GM21786 (cell line): Measurements from ENCODE around the gene CYTIP.
A peak's percentile ranks its signal among the peaks of the same experiment; 100 is the strongest.

Experiments
- ATAC-seq: cut with Tn5 transposase; IDR thresholded peaks from one replicate; pipeline ENCODE4 v1.9.1; 2021; ENCODE audit not compliant: unreplicated experiment

The CYTIP gene

GRCh38 chr2:157443795-157444640 is at the start of gene CYTIP:
Gene CYTIP, minus strand, starts transcription at chr2:157444089. Its CDS starts 69 bp downstream, at chr2:157444020.
- ATAC-seq, result peak; percentile 44

- ATAC-seq, result peak; percentile 98
Measured at GRCh38 chr2:157492189-157492773, 48.4 kb upstream of the CYTIP start.

- no peak for ATAC-seq
Measured at GRCh38 chr2:157489983-157490382, 46.1 kb upstream of the CYTIP start.

GRCh38 chr2:157488877-157489276 is 45.0 kb upstream of the CYTIP start:
- no peak for ATAC-seq

- no peak for ATAC-seq
Measured at GRCh38 chr2:157487747-157488146, 43.9 kb upstream of the CYTIP start.

- no peak for ATAC-seq
Measured at GRCh38 chr2:157487271-157487610, 43.4 kb upstream of the CYTIP start.

GRCh38 chr2:157486596-157487270 is 42.8 kb upstream of the CYTIP start:
- ATAC-seq, result no peak

- ATAC-seq, result peak; percentile 82
Measured at GRCh38 chr2:157480182-157480961, 36.5 kb upstream of the CYTIP start.

- ATAC-seq, result no peak
Measured at GRCh38 chr2:157479081-157480027, 35.5 kb upstream of the CYTIP start.

- no peak for ATAC-seq
Measured at GRCh38 chr2:157477919-157478318, 34.0 kb upstream of the CYTIP start.

- ATAC-seq, result no peak
Measured at GRCh38 chr2:157476953-157477709, 33.2 kb upstream of the CYTIP start.

GRCh38 chr2:157475722-157476390 is 32.0 kb upstream of the CYTIP start:
- no peak for ATAC-seq

- ATAC-seq, result no peak
Measured at GRCh38 chr2:157473581-157473980, 29.7 kb upstream of the CYTIP start.

- ATAC-seq, result no peak
Measured at GRCh38 chr2:157471078-157471477, 27.2 kb upstream of the CYTIP start.

- ATAC-seq, result peak; percentile 48
Measured at GRCh38 chr2:157470321-157470720, 26.4 kb upstream of the CYTIP start.

GRCh38 chr2:157469726-157470125 is 25.8 kb upstream of the CYTIP start:
- no peak for ATAC-seq

- peak; percentile 75 for ATAC-seq
Measured at GRCh38 chr2:157468931-157469708, 25.2 kb upstream of the CYTIP start.

- ATAC-seq, result no peak
Measured at GRCh38 chr2:157466764-157467163, 22.9 kb upstream of the CYTIP start.
